Stomach (tissue), 4 donors: ENCODE results near the gene LRP4.

ENCODE experiments used
- POLR2AphosphoS5 ChIP-seq, 3 donors: sonication (generic); formaldehyde crosslinking; IDR thresholded peaks; one replicate each; pipeline ENCODE4 v1.6.1; 2016; ENCODE audit warnings: antibody characterized with exemption in 3 of 3
- TF ChIP-seq, protein P1 (sequence below), 7 experiments: fragments of 450-650 bp in 4 of 7; fragments of 200-600 bp in 3 of 7; sonication (generic) in 3 of 7; IDR thresholded peaks; one replicate each; pipeline ENCODE4 v1.5.1; 2016 to 2019; ENCODE audit warnings: antibody characterized with exemption in 7 of 7, control low read depth in 2 of 7, mild to moderate bottlenecking in 1 of 7

DNA sequence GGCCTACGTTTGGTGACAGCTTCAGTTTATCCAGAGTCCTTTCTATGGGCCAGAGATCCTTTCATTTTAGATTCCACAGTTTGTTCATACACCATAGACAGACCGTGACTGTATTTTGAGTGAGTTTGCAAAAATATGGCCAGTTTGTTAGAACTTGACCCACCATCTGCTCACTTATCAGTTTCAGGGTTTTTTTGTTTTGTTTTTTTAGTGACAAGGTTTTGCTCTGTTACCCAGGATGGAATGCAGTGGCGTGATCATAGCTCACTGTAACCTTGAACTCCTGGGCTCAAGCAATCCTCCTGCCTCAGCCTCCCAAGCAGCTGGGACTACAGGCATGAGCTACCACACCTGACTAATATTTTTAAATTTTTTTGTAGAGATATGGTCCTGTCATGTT, 63.2 kb downstream of the LRP4 start:
- no peak for TF ChIP-seq POLR2AphosphoS5 (IDR thresholded peaks at IDR 0.05)
- TF ChIP-seq, protein P1, sequence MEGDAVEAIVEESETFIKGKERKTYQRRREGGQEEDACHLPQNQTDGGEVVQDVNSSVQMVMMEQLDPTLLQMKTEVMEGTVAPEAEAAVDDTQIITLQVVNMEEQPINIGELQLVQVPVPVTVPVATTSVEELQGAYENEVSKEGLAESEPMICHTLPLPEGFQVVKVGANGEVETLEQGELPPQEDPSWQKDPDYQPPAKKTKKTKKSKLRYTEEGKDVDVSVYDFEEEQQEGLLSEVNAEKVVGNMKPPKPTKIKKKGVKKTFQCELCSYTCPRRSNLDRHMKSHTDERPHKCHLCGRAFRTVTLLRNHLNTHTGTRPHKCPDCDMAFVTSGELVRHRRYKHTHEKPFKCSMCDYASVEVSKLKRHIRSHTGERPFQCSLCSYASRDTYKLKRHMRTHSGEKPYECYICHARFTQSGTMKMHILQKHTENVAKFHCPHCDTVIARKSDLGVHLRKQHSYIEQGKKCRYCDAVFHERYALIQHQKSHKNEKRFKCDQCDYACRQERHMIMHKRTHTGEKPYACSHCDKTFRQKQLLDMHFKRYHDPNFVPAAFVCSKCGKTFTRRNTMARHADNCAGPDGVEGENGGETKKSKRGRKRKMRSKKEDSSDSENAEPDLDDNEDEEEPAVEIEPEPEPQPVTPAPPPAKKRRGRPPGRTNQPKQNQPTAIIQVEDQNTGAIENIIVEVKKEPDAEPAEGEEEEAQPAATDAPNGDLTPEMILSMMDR (IDR thresholded peaks at IDR 0.05), result no peak
